Esophagus muscularis mucosa (tissue), 3 donors: ENCODE results near the gene TFCP2.

ENCODE experiments used
- CTCF ChIP-seq, 3 experiments: fragments of 200-600 bp in 2 of 3; fragments of 450-650 bp in 1 of 3; sonication (generic) in 2 of 3; IDR thresholded peaks; one replicate each; pipeline ENCODE4 v1.5.1; 2017 to 2019; ENCODE audit warnings: antibody characterized with exemption in 3 of 3, mild to moderate bottlenecking in 2 of 3, moderate library complexity in 1 of 3
- POLR2A ChIP-seq: fragments of 450-650 bp; IDR thresholded peaks from one replicate; pipeline ENCODE4 v1.6.1; 2017; ENCODE audit warnings: antibody characterized with exemption, moderate library complexity, mild to moderate bottlenecking, low read depth
- POLR2AphosphoS5 ChIP-seq, 2 donors: sonication (generic); formaldehyde crosslinking; IDR thresholded peaks; one replicate each; pipeline ENCODE4 v1.6.1; 2017; ENCODE audit warnings: antibody characterized with exemption in 2 of 2

GRCh38 chr12:51183816-51184215, 10.9 kb upstream of the TFCP2 start:
- TF ChIP-seq POLR2A (no peak), CTCF (IDR thresholded peaks at IDR 0.05) (no peak), POLR2AphosphoS5 (IDR thresholded peaks at IDR 0.05) (no peak)
